Sigmoid colon (tissue), 7 donors: Measurements from ENCODE around the gene TRIM63. TPM values are rescaled to one million over a fixed set of nuclear protein-coding genes. Genes with fewer than 3 reads are reported as not detected.
"Not testable (repeated sequence)": the region's sequence is repeated elsewhere in the genome, so short reads cannot be mapped to it uniquely, and the experiment has no call there.

Source experiments
- DNase-seq: peaks from one replicate; pipeline ENCODE4 v3.0.0-alpha.2; 2019
- H3K27ac ChIP-seq, 4 donors: fragments of 200-600 bp; sonication (generic); one replicate each; pipeline ENCODE4 v1.5.1; 2016 to 2019; ENCODE audit warnings: mild to moderate bottlenecking in 1 of 4
- H3K27me3 ChIP-seq, 3 donors: fragments of 200-600 bp; sonication (generic); one replicate each; pipeline ENCODE4 v1.5.1; 2019; ENCODE audit warnings: mild to moderate bottlenecking in 1 of 3
- H3K36me3 ChIP-seq, 4 donors: fragments of 200-600 bp; sonication (generic); one replicate each; pipeline ENCODE4 v1.5.1; 2016 to 2019
- H3K4me1 ChIP-seq, 4 donors: fragments of 200-600 bp; sonication (generic); one replicate each; pipeline ENCODE4 v1.5.1; 2017 to 2019
- H3K4me3 ChIP-seq, 4 donors: fragments of 200-600 bp; sonication (generic); one replicate each; pipeline ENCODE4 v1.5.1; 2017 to 2019; ENCODE audit warnings: mild to moderate bottlenecking in 2 of 4, moderate library complexity in 1 of 4
- H3K9me3 ChIP-seq, 4 donors: fragments of 200-600 bp in 3 of 4; sonication (generic) in 3 of 4; one replicate each; pipeline versions ENCODE4 v1.5.1 to v1.6.1; 2013 to 2019
- CTCF ChIP-seq, 4 experiments: fragments of 450-650 bp in 3 of 4; fragments of 200-600 bp in 1 of 4; IDR thresholded peaks; one replicate each; pipeline ENCODE4 v1.5.1; 2016 to 2019; ENCODE audit warnings: antibody characterized with exemption in 4 of 4, mild to moderate bottlenecking in 3 of 4, moderate library complexity in 2 of 4
- EP300 ChIP-seq, 4 donors: sonication (generic); formaldehyde crosslinking; IDR thresholded peaks; one replicate each; pipeline ENCODE4 v1.6.1; 2017; ENCODE audit warnings: antibody characterized with exemption in 4 of 4
- POLR2A ChIP-seq, 2 donors: fragments of 450-650 bp; IDR thresholded peaks; one replicate each; pipeline ENCODE4 v1.6.1; 2016; ENCODE audit warnings: antibody characterized with exemption in 2 of 2, mild to moderate bottlenecking in 2 of 2, moderate library complexity in 2 of 2
- POLR2AphosphoS5 ChIP-seq, 4 donors: sonication (generic); formaldehyde crosslinking; IDR thresholded peaks; one replicate each; pipeline ENCODE4 v1.6.1; 2017; ENCODE audit warnings: antibody characterized with exemption in 4 of 4
- WGBS, 2 donors: extraction: QIAGEN DNeasy Blood & Tissue Kit; methylation state at CpG; one replicate each; pipeline ENCODE4 v1.1.7; 2013; 5-methylcytosine and 5-hydroxymethylcytosine counted together
- intact Hi-C: fragments of 100-400 bp; cut with DNase I; formaldehyde crosslinking; loops from one replicate; pipeline ENCODE4 v1.15.1; 2023
- polyA plus RNA-seq, 3 donors: library from polyadenylated mRNA; stranded (reverse); fragments of 200-250 nt; gene quantifications; one replicate each; pipeline ENCODE4 v1.2.3, GENCODE V29; 2013
- total RNA-seq, 4 donors: library from RNA; depleted of rRNA; stranded (reverse); fragments of >200 nt; gene quantifications; one replicate each; pipeline ENCODE4 v1.1.0, GENCODE V29; 2016
- donor health status: healthy with polysubstance abuse.
- donor health status: Bipolar disorder and iron deficiency.
- donor health status: healthy.

TRIM63 gene
- total and polyA plus RNA-seq, 7 donors = 0.35 to 2.1 (median 0.81) TPM; not detected in 2

GRCh38 chr1:26110731-26111529 lies 43.5 kb upstream of the TRIM63 start:
- WGBS, 2 donors = 0% methylated on average over 85 of the region's 85 CpGs

GRCh38 chr1:26109229-26110164 lies 42.1 kb upstream of the TRIM63 start:
- H3K9me3 ChIP-seq = no peaks in the 10 kb centered on the region
- no peaks in the 10 kb centered on the region for H3K27me3 ChIP-seq
- no peak for DNase-seq
- peaks cover 0 to 6% (median under 1%) of the 10 kb centered on the region in 4 donors for H3K36me3 ChIP-seq
- no peak overlapping the region for H3K27ac ChIP-seq
- no peak overlapping the region for H3K4me3 ChIP-seq
- 79 to 91% methylated on average over 5 of the region's 5 CpGs for WGBS, 2 donors
- peaks cover 0 to 27% (median 23%) of the 10 kb centered on the region in 4 donors for H3K4me1 ChIP-seq
- TF ChIP-seq POLR2AphosphoS5 (IDR thresholded peaks at IDR 0.05) = no peak
- intact Hi-C loops = loop anchor here (2.0 to 5.0 kb wide), 5 partner anchors 59 to 213 kb away; partner anchors contain the start of genes C1orf232, CEP85 and ZNF593

More at GRCh38 chr1:26110731-26111529, 43.5 kb upstream of the TRIM63 start:
- intact Hi-C loops = loop anchor here (2.0 to 5.0 kb wide), 4 partner anchors 58 to 209 kb away; partner anchors contain the start of genes C1orf232, CEP85 and ZNF593
- peak; percentile 88 for DNase-seq
- peak in 3 of 4 donors; percentile 14 to 43 (median 40) for TF ChIP-seq POLR2AphosphoS5 (IDR thresholded peaks at IDR 0.05)
- TF ChIP-seq POLR2A (IDR thresholded peaks at IDR 0.05) = no peak
- Histone ChIP-seq H3K27ac (peak overlapping the region; percentile 89 to 96 (median 95)), H3K4me3 (peak overlapping the region; percentile 90 to 97 (median 96)), H3K9me3 (no peaks in the 10 kb centered on the region), H3K36me3 (peaks cover 0 to 20% (median 6%) of the 10 kb centered on the region in 4 donors), H3K4me1 (peaks cover 0 to 27% (median 23%) of the 10 kb centered on the region in 4 donors), H3K27me3 (no peaks in the 10 kb centered on the region)

GRCh38 chr1:26105226-26105548 lies 37.8 kb upstream of the TRIM63 start:
- not testable (repeated sequence) for H3K27me3 ChIP-seq, DNase-seq, H3K36me3 ChIP-seq, H3K27ac ChIP-seq, H3K4me1 ChIP-seq, H3K9me3 ChIP-seq, H3K4me3 ChIP-seq
- 45 to 55% methylated on average over 5 of the region's 5 CpGs for WGBS, 2 donors
- intact Hi-C loops = loop anchor here (1.0 to 5.0 kb wide), 3 partner anchors 40 to 217 kb away; no protein-coding TSS in a partner anchor

- no peaks in the 10 kb centered on the region for H3K36me3 ChIP-seq
- 69 to 71% methylated on average over 2 of the region's 2 CpGs for WGBS, 2 donors
- no peaks in the 10 kb centered on the region for H3K4me1 ChIP-seq
- no peak overlapping the region for H3K4me3 ChIP-seq
- intact Hi-C loops = no loop called here
- DNase-seq = no peak
- H3K27ac ChIP-seq = no peak overlapping the region
- no peaks in the 10 kb centered on the region for H3K9me3 ChIP-seq
- no peak for TF ChIP-seq CTCF (IDR thresholded peaks at IDR 0.05)
- no peak for TF ChIP-seq EP300 (IDR thresholded peaks at IDR 0.05)
- no peak for TF ChIP-seq POLR2AphosphoS5 (IDR thresholded peaks at IDR 0.05)
- no peak for TF ChIP-seq POLR2A (IDR thresholded peaks at IDR 0.05)
- H3K27me3 ChIP-seq = no peaks in the 10 kb centered on the region
These were observed 35.1 kb upstream of the TRIM63 start for GRCh38 chr1:26102526-26102925.

- H3K4me3 ChIP-seq = no peak overlapping the region
These were observed 34.7 kb upstream of the TRIM63 start for GRCh38 chr1:26102119-26102518.

GRCh38 chr1:26100204-26100603 lies 32.8 kb upstream of the TRIM63 start:
- 88 to 91% methylated on average over 10 of the region's 10 CpGs for WGBS, 2 donors
- H3K27ac ChIP-seq, H3K27me3 ChIP-seq, H3K36me3 ChIP-seq, DNase-seq, H3K4me1 ChIP-seq, H3K9me3 ChIP-seq, H3K4me3 ChIP-seq, intact Hi-C loops: not testable (repeated sequence)

More at GRCh38 chr1:26102119-26102518, 34.7 kb upstream of the TRIM63 start:
- DNase-seq = no peak
- intact Hi-C loops = no loop called here
- WGBS, 2 donors = 78 to 88% methylated on average over 3 of the region's 3 CpGs
- H3K9me3 ChIP-seq = no peaks in the 10 kb centered on the region
- H3K4me1 ChIP-seq = no peaks in the 10 kb centered on the region
- H3K27ac ChIP-seq = no peak overlapping the region
- no peaks in the 10 kb centered on the region for H3K27me3 ChIP-seq
- H3K36me3 ChIP-seq = no peaks in the 10 kb centered on the region
- no peak for TF ChIP-seq POLR2AphosphoS5 (IDR thresholded peaks at IDR 0.05)
- TF ChIP-seq CTCF (IDR thresholded peaks at IDR 0.05) = no peak
- no peak for TF ChIP-seq EP300 (IDR thresholded peaks at IDR 0.05)
- TF ChIP-seq POLR2A (IDR thresholded peaks at IDR 0.05) = no peak
